Activated CD8-positive, alpha-beta memory T cell treated with anti-CD3 and anti-CD28 coated beads, Interleukin-2, amount 50 U/mL, for 24 hours (primary cell): Measurements from ENCODE around the gene ANKFY1.

ENCODE experiments used
- DNase-seq: peaks from one replicate; pipeline ENCODE4 v3.0.0-alpha.2; 2020; ENCODE audit errors: extremely low read depth

ANKFY1 gene

GRCh38 chr17:4118015-4118743 is 145.6 kb downstream of the ANKFY1 start:
- no peak for DNase-seq

GRCh38 chr17:4116516-4116915 is 147.3 kb downstream of the ANKFY1 start:
- DNase-seq, result no peak
